Stimulated activated CD4-positive, alpha-beta T cell treated with anti-CD3 and anti-CD28 coated beads, Interleukin-15, amount 100 ng/mL, for 1 hour (primary cell): ENCODE data around the gene BCL2.

Experiments used
- DNase-seq, 2 donors: peaks; one replicate each; pipeline ENCODE4 v3.0.0-alpha.2; 2020; ENCODE audit warnings: low read depth in 1 of 2, low spot score in 1 of 2

BCL2 gene

GRCh38 chr18:63260380-63260754 lies 59.2 kb downstream of the BCL2 start:
- no peak for DNase-seq

DNA sequence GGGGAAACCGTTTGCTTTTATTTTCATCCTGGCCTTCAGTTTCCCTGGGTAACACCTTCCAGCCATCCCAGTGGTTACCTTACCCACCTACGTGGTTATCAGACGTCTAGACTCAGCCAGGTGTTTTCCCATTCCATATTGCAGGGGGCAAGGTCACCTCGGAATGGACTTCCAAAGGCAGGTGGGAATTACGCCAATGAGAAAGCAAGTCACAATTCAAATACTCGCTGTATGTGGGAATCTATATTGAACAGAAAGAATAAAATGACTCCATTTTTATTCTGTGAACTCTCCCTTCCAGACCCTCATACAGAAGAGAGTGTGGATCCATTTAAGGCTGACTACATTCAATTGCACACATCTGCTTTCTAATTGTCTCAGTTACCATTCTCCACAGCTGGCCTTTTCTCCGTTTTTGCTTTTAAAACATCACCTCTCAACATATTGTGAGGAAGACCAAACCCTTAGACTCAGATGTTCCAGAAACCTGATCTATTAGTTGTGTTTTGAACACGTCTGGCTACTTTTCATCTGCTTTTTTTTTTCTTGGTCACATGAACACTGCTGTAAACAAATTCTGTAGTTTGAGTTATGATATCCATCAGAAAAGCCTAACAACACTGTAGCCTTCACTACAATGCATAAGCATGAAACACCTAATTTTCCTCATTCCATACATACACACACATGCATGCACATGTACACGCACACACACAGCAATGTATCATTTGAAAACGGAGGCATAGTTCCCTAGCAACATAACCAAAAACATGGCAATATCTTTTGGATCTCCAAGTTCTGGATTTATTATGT lies 59.8 kb downstream of the BCL2 start:
- no peak for DNase-seq

DNA sequence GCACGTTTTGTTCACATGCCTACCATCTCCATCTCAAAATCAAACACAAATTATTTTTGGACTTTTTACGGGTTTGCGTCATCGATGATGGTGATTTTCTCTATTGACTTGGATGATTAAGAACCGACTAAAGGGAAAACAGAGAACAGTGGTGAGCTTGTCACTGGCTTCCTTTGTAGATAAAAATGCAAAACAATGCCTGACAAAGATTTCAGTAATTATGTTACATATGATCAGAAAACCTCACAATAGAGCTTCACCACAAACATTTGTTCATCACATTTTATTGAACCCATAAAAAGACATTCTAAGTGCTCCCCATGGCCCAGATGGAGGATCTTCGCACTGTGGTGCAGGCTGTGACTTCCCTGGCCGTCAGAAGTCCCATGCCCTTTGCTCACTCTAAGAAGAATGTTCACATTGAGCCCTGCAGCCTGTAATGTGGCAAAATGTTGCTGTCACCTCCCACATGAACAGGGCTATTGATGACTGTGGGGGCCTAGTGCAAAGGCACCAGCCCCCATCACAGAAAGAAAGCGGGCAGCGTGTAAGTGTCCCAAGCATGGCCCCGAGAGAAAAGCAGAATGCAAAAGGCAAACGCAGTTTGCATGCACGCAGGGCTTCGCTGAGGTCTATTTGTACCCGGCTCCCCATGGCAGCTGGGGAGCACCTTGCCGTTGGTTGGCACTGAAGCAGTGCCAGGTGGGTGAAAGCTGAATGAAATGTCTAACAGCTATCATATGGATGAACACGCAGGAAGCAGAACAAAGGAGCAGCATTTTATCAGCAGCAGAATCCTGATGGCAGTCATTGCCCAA lies 60.6 kb downstream of the BCL2 start:
- DNase-seq: no peak

GRCh38 chr18:63257453-63257852 lies 62.1 kb downstream of the BCL2 start:
- no peak for DNase-seq

DNA sequence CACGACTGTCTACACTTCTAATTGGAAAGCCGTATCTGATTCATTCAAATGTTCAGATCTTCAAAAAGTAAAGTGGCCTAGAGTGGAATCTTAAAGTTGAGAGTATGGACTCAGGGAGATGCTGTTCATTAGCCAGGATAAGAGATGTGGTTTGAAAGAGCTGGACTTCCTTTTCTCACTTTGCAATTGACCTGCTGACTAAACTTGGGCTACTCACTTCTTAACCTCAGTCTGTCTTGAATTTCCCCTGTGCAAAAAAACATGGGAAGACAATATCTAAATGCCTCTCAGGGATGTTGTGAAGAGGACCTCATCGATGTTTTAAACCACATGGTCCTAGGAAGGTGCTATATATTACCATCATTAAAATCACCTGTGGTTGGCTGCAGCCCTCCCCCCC lies 64.1 kb downstream of the BCL2 start:
- no peak for DNase-seq

- no peak for DNase-seq
Measured at GRCh38 chr18:63254716-63255399, 64.7 kb downstream of the BCL2 start.

GRCh38 chr18:63253428-63254372 lies 65.9 kb downstream of the BCL2 start:
- DNase-seq: no peak

DNA sequence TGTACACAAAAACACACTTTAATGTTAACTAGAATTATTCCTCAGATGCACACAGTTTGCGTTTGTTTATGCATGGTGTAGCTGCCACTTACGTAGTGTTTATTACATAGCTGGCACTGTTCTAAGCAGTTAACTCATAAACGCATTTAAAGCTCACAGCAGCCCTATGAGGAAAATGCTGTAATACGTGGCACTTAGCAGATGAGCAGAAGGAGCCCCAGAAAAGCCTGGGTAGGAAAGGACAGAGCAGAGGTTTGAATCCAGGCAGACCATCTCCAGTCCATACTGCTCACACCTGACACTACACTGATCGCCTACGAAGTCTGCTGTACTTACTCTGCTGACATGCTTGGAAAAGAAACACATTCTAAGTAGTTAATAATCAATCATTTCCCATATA lies 66.6 kb downstream of the BCL2 start:
- DNase-seq: no peak

- DNase-seq: no peak
Measured at GRCh38 chr18:63249771-63250170, 69.8 kb downstream of the BCL2 start.

GRCh38 chr18:63247926-63248325 lies 71.6 kb downstream of the BCL2 start:
- DNase-seq: no peak

GRCh38 chr18:63247506-63247905 lies 72.1 kb downstream of the BCL2 start:
- no peak for DNase-seq

- DNase-seq: no peak
Measured at GRCh38 chr18:63245600-63245999, 74.0 kb downstream of the BCL2 start.

- no peak for DNase-seq
Measured at GRCh38 chr18:63244607-63245006, 75.0 kb downstream of the BCL2 start.

DNA sequence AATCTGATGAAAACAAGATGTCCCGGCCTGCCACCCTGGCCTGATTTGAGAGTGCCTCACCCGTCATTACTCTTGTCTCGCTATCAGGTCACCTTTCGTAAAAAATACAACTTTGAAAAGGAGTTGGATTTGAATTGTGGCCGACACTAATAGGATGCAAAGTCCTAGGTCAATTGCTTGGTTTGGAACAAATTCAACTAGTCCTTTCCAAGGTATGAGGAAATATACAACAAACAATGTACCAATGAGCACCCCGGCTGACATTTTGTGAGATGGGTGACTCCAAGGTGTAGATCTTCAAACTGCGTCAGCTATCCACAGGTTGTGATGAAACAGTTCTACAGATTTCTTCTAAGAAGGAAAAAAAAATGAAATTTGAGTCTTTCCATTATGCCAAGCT lies 77.8 kb downstream of the BCL2 start:
- DNase-seq: no peak

GRCh38 chr18:63241317-63241712 lies 78.3 kb downstream of the BCL2 start:
- no peak for DNase-seq

GRCh38 chr18:63240531-63241316 lies 78.8 kb downstream of the BCL2 start:
- no peak for DNase-seq

DNA sequence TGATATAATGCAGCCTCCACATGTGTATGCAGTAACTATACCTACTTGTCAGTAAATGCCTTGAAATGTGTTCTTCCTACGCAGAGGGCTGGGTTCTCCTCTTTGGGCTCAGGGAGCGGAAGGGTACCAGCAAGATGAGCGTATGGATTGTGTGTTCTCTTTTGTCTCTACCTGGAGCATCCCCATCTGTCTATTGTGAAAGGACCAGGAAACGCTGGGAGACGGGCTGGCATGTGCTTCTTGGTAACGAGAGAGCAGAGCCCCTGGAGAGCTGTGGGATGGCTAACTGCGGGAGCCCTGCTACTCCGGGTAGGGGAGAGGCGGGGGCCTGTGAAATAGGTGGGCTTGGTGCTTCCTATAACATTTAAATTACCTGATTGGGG lies 80.9 kb downstream of the BCL2 start:
- DNase-seq: no peak

DNA sequence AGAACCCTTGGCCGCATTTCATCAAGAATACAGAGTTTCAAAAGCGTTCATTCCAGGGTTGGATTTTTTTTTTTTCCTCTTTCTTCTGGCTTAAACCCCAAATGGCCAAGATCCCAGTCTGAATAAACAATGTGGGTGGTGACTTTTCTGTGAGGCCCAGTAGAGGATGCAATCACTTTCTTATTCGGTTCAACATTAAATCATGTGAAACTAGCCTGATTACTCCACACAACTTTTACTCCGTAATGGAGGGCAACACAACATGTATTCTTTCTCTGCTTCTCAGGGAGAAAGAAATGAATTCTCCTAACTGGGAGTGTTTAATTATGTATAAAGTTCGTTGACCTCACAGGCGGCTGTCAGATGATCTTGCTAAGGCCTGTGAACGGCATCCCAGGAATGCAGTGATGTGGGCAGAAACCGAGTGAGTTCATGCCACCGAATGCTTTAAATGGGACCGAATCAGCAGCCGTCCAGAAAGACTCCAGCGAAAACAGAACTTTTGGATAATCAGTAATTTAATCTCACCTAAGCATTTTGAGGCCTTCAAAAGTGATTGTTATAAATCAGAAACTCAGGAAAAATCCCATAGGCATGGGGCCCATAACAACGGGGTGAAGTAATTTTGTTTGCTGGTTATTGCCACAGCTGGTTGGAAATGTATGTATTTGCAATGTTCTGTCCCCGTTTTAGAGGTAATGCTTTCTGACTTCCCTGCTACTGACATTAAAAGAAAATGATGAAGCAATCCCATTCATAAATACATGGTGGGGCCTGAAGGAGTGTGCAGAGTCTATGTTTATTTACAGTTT lies 81.5 kb downstream of the BCL2 start:
- no peak for DNase-seq
